Fibroblast of skin of left quadriceps (primary cell): ENCODE measurements around the gene SYNE2.

ENCODE experiments used
- DNase-seq, 2 experiments: peaks; one replicate each; pipeline ENCODE4 v3.0.0-alpha.2; 2013; ENCODE audit warnings: low read depth in 2 of 2

Gene SYNE2

DNA sequence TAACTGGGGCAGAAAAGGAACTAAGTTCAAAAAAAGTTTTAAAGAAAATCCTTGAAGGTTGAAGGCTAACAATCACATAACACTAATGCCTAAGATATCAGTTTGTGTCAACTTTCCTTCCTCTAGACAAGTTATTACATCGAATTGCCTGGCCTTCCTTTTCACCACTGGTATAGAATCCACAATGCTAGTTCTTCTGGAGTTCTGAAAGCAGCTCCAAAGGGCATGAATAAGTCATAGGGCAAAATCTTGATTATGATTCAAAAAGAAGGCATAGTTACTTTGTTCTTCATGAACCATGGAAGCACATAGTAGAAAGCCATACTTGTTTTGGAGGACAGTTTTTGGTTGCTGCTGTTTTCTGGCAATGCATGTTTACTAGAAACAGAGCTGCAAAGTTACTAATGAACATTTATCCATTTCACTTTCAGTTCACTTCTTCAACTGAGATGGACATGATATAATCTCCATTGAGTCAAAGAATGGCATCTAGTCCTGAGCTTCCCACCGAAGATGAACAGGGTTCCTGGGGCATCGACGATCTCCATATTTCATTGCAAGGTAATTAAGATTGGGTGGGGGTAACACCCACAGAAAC lies 56.0 kb downstream of the SYNE2 start:
- no peak for DNase-seq

DNA sequence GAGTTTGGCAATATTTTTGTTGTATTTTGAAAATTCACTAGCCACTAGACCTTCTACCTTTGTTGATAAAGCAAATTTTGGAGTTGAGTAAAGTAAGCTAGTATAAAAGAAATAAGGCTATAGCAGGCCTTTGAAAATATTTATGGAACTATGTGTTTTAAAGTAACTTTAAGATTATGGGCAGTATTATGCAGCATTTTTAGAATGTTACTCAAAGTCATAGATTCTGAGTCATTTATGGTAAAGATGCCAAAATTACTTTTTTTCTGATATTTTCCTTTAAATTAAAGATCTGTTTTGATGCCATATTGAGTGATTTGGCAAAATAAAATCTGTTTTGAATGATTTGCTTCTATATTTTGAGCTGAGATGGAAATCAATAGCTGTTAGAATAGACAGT lies 57.2 kb downstream of the SYNE2 start:
- no peak for DNase-seq

GRCh38 chr14:63910583-63911363 lies 58.0 kb downstream of the SYNE2 start:
- DNase-seq, result no peak

DNA sequence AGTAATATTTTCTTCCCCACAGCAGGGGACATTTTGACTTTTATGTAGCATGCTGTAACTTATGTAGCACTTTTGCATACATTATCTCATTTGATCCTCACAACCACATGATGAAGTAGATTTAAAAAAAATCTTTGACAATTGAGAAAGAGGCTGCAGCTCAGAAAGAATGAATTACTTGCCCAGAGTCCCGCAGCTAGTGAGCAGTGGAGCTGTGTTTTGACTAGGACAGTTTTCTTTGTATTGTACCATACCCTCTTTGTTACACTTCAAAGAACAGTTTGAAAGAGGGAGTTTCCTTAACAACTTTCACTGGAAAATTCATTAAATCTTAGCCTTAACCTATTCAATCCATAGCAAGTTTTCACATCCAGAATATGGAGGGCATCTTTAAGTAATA lies 58.6 kb downstream of the SYNE2 start:
- no peak for DNase-seq

- DNase-seq, result no peak
Observed at GRCh38 chr14:63912286-63912685, 59.5 kb downstream of the SYNE2 start.

DNA sequence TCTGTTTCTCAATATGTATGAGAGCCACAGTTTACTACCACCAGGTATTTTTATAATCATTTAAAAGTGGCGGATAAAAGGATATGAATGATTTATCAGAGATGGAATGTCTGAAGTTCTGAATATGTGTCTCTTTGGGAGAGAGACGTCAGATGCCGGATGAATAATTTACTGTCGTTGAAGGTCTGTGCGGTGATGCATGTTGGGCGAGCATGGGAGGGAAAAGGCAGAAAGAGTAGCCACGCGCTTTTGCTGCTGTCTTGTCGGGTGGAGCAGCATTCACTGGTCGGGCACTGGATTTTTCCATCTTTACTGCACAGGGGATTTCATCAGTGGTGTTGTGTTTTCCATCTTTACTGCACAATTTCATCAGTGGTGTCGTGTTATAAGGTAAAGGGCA lies 65.6 kb downstream of the SYNE2 start:
- DNase-seq, result no peak

DNA sequence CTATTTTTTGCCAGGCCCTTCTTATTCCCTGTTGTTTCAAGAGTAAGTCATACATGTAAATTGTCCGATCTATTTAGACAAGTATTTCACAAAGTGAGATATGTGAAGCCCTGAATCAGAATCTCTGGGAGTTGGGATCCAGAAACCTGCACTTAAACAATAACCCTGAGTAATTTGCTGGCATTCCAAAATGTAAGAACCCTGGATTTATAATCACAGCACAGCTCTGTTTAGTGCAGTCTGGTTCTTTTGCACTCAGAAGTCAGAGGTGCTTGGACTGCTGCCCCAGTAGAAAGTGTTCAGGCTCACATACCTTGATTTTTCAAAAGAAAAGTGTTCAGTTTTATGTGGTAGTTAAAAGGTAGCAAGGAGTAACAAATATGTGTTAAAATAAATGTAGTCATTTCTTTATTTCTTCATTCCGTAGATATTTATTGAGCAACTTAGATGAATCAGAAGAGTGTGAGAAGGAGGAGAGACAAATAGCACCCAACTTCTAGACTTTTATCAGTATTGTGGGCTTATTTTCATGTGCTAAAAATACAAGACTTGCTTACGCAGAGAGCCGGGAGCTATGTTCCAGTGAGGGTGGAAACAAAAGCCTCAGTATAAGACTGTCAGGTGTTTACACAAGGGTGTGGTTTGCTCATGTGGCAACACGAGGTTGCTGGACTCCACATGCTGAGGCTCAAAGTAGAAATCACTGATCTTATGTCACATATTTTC lies 70.1 kb downstream of the SYNE2 start:
- no peak for DNase-seq

DNA sequence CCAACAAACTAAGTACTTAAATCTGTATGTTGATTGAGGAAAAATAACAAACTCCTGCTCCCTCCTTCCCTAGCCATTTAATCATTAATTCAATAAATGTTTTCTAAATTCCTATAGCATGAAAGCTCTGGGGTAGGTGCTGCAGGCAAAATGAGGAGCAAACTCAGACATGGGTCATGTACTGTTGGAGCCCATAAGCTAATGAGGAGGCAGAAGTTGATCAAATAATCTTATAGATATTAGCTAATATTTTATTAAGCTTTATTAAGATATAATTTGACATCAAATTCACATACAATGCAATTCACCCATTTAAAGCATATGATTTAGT lies 70.6 kb downstream of the SYNE2 start:
- no peak for DNase-seq

DNA sequence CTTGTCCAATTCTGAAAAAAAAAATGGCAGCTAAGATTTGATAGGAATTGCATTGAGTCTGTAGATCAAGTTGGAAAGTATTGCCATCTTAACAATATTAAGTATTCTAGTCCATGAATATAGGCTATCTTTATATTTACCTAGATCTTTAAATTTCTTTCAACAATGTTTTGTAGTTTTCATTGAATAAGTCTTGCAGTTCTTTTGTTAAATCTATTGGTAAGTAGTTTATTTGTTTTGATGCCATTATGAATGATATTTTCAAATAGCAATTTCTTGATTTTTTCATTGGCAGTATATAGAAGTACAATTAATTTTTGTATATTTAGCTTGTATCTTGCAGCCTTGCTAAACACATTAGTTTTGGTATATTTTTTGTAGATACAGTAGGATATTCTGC lies 71.6 kb downstream of the SYNE2 start:
- DNase-seq, result no peak

- DNase-seq, result no peak
Observed at GRCh38 chr14:63926641-63927040, 73.8 kb downstream of the SYNE2 start.

GRCh38 chr14:63928744-63929174 lies 76.0 kb downstream of the SYNE2 start:
- no peak for DNase-seq

- no peak for DNase-seq
Observed at GRCh38 chr14:63933110-63933509, 80.3 kb downstream of the SYNE2 start.

DNA sequence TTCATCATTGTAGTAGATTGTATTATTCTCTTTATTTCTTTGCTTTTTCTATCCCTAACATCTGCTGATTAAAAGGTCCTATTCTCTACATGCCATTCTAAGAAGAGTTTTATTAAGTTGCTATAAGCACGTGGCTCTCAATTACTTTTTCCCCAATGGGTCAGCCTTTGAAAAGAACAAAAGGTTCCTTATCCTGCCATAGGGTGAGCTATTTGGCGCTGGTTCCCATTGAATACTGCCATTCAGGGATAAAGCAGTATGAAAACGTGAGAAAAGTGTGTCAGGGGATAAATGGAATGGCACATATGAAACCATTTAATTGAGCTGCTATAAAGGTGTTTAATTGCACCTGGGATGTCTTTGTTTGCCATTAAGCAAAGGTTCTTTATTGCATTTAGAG lies 80.9 kb downstream of the SYNE2 start:
- DNase-seq, result no peak

DNA sequence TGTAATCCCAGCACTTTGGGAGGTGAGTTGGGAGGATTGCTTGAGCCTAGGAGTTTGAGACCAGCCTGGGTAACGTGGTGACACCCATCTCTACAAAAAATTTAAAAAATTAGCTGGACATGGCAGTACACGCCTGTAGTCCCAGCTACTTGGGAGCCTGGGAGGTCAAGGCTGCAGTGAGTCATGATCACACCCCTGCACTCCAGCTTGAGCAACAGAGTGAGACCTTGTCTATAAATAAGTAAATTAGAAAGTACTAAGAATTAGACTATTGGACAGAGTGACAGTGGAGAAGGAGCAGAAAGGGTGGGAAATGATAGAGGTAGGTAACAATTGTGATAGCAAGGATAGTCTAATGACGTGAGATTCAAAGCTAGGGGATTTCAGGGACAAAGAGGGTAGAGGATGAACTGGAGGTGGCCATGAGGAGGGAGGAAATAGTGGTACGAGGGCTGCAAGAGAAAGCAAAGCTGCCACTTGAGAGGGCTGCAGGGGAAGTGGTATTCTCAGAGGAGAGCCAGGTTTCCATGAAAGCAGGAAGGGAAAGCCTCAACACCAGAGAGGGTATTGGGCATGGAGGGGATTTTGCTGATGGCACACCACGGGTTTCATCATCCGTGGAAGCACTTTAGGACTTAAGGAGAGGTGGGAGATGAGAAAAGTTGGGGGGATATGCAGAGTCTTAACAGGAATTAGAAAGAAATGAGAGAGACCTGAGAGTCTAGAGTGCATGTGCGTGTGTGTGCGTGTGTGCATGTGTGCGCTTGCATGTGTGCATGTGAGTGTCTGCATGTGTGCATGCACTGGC lies 85.6 kb downstream of the SYNE2 start:
- no peak for DNase-seq

DNA sequence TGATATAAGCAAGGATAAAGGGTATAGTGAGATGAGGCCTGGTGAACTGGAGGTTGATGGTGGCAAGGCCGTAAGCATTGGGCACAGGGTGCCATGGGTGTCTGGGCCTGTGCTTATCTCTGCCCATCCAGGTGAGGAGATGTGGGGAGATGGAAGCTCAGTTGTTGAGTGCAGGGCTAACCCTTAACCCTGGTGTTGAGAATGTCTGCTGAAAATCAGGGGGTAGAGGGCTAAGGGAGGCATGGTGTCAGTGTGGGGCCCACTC lies 86.1 kb downstream of the SYNE2 start:
- DNase-seq, result no peak

- DNase-seq, result no peak
Observed at GRCh38 chr14:63940387-63940786, 87.6 kb downstream of the SYNE2 start.

- DNase-seq, result no peak
Observed at GRCh38 chr14:63941023-63941422, 88.2 kb downstream of the SYNE2 start.

- no peak for DNase-seq
Observed at GRCh38 chr14:63949696-63950095, 96.9 kb downstream of the SYNE2 start.

DNA sequence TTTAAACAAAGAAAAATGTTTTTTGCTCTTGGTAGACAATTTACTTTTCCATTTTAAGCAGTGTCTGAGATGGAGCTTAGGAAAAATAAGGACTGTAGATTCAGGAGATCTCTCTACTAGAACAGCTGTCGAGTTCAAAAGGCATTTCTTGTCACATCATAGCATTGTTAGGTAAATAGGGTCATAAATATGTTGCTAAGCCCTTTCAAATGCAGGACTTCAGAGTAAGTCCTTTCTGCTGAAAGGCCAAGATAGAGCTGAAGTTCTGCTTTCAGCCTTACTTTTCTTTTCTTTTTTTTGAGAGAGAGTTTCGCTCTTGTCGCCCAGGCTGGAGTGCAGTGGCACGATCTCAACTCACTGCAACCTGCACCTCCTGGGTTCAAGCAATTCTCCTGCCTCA lies 98.2 kb downstream of the SYNE2 start:
- no peak for DNase-seq

DNA sequence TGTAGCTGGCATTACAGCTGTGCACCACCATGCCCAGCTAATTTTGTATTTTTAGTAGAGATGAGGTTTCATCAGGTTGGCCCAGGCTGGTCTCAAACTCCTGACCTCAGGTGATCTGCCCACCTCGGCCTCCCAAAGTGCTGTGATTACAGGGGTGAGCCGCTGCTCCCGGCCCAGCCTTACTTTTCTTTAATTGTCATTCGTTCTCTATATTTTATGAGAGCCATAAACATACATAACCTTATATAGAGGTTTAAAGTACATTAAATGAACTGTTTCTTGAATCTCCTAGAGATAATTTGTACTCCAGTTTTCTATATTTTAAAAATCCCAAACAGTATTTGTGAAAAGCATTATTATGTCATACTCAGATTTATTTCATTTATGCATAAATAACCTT lies 98.6 kb downstream of the SYNE2 start:
- DNase-seq, result no peak

DNA sequence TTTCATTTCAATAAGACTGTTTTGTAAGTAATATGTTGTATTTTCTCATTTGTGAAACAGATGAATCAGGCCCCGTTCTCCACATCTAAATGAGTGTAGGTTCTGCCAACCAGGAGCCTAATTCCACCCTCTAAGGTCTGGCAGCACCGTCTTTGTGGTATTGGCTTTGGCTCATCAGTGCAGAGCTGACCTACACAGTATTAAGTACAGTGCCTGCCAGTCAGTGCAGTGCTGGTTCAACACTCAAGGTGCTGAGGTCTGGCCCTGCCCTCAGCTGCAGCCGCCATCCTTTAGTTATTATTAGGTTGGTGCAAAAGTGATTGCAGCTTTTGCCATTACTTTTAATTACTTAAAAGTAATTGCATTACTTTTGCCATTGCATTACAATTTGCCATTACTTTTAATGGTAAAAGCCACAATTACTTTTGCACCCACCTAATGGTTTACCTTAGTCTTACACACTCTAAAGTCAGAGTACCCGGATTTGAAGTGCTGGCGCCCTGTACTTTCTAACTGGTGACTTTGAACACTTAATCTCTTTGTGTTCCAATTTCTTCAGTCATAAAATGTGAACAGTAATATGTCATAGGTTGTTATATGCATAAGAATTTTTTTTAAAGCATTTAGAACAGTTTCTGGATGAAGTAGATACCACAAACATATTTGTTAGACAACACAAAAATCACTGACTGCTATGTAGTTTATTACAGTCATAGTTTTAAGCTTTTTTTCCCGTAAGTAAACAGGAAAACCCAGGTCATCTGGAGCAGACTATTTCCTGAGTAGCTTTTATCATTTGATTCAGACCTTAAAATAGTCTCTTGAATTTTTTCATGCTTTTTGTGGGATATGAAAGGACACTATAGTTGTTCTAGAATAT lies 99.5 kb downstream of the SYNE2 start:
- no peak for DNase-seq
